IPS-20b (cell line): ENCODE results near the gene CISH.

Experiments used
- H3K27ac ChIP-seq: one replicate; pipeline ENCODE4 v1.5.1; 2013; ENCODE audit warnings: low read length
- H3K27me3 ChIP-seq: 2 replicates; pipeline ENCODE4 v1.6.1; 2013; ENCODE audit warnings: mild to moderate bottlenecking, low read length, inconsistent platforms; ENCODE audit not compliant: insufficient read depth
- H3K36me3 ChIP-seq: 2 replicates; pipeline ENCODE4 v1.6.1; 2013; ENCODE audit warnings: low read depth, mild to moderate bottlenecking, inconsistent platforms, low read length, moderate library complexity; ENCODE audit not compliant: insufficient read depth
- H3K4me1 ChIP-seq: 2 replicates; pipeline ENCODE4 v1.6.1; 2013; ENCODE audit warnings: mild to moderate bottlenecking, control low read depth, inconsistent platforms, low read length, moderate library complexity; ENCODE audit not compliant: insufficient read depth
- H3K4me3 ChIP-seq: 2 replicates; pipeline ENCODE4 v1.5.1; 2013; ENCODE audit warnings: mild to moderate bottlenecking, low read length, inconsistent platforms
- H3K9ac ChIP-seq: 2 replicates; pipeline ENCODE4 v1.6.1; 2013; ENCODE audit warnings: low read depth, mild to moderate bottlenecking, inconsistent platforms, low read length, moderate library complexity
- H3K9me3 ChIP-seq: 2 replicates; pipeline ENCODE4 v1.6.1; 2013; ENCODE audit warnings: mild to moderate bottlenecking, low read depth, low read length, inconsistent platforms; ENCODE audit not compliant: insufficient read depth

Gene CISH

DNA sequence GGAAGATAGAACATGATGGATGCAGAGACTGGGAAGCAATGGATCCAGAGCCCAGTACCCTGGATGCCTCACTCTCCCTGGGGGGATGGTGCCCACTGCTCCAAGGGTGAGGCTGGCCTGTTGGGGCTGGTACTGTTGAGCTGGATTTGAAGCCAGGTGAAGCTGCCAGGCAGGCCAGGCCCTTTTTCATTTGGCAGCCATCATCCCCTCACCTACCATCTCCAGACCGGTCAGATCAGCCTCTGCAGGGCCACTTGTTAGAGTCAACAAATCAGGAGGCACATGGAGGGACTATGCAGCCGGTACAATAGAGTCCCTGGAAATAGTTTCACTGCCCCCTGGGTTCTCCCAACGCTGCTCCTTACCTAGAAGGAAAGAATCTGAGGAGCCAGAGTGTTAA, 11.3 kb upstream of the CISH start:
- no peak overlapping the region for H3K4me3 ChIP-seq
- peaks cover 6% of the 10 kb centered on the region; the same call in 1 of the 2 replicates for H3K36me3 ChIP-seq
- H3K4me1 ChIP-seq = peaks cover 12% of the 10 kb centered on the region
- no peak overlapping the region; the same call in 1 of the 2 replicates for H3K9ac ChIP-seq
- H3K9me3 ChIP-seq = no peaks in the 10 kb centered on the region
- H3K27me3 ChIP-seq = peaks cover 2% of the 10 kb centered on the region; the same call in 1 of the 2 replicates
- no peak overlapping the region for H3K27ac ChIP-seq

DNA sequence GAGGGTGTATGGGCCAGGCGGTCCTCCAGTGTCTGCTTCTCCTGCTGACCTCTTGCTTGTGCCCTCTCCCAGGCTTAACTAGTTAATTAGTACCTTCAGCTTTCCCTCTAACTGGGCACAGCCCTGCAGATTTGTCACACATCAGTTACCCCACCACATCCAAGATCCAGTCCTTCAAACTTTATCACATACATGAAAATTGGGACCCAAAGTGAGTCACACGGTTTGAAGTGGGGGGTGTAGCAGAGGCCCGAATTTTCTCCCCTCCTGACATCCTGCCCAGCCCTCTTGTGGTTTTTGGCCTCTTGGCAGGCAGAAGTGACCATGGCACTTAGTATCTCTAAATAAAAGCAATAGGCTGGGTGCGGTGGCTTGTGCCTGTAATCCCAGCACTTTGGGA, 9.2 kb upstream of the CISH start:
- H3K9me3 ChIP-seq = no peaks in the 10 kb centered on the region
- H3K27me3 ChIP-seq = peaks cover 14% of the 10 kb centered on the region; the same call in 1 of the 2 replicates
- H3K9ac ChIP-seq = no peak overlapping the region
- H3K4me3 ChIP-seq = no peak overlapping the region
- peaks cover 16% of the 10 kb centered on the region for H3K4me1 ChIP-seq
- H3K27ac ChIP-seq = no peak overlapping the region
- peaks cover 6% of the 10 kb centered on the region; the same call in 1 of the 2 replicates for H3K36me3 ChIP-seq

DNA sequence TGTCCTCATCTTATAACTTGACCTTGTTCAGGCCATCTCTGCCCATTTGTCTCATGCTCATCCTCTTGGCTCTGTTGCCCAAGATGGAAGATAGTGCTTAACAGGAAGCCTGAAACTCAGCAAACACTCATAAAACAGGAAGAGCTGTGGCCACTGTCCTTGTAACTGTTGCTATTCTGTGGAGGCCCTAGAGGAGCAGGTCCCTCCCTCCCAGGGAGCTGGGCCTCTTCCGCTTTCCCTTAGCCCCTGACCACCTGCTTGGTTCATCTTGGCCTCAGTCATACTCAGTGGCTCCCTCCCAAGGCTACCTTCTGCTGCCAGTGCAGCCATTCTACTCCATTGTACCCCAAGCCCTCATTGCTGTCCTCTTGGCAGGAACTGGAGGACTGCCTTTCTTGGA, 8.8 kb upstream of the CISH start:
- H3K9ac ChIP-seq = no peak overlapping the region
- no peak overlapping the region for H3K27ac ChIP-seq
- peaks cover 18% of the 10 kb centered on the region; the same call in 1 of the 2 replicates for H3K27me3 ChIP-seq
- no peak overlapping the region for H3K4me3 ChIP-seq
- no peaks in the 10 kb centered on the region for H3K9me3 ChIP-seq
- peaks cover 13% of the 10 kb centered on the region for H3K4me1 ChIP-seq
- peaks cover 6% of the 10 kb centered on the region; the same call in 1 of the 2 replicates for H3K36me3 ChIP-seq

DNA sequence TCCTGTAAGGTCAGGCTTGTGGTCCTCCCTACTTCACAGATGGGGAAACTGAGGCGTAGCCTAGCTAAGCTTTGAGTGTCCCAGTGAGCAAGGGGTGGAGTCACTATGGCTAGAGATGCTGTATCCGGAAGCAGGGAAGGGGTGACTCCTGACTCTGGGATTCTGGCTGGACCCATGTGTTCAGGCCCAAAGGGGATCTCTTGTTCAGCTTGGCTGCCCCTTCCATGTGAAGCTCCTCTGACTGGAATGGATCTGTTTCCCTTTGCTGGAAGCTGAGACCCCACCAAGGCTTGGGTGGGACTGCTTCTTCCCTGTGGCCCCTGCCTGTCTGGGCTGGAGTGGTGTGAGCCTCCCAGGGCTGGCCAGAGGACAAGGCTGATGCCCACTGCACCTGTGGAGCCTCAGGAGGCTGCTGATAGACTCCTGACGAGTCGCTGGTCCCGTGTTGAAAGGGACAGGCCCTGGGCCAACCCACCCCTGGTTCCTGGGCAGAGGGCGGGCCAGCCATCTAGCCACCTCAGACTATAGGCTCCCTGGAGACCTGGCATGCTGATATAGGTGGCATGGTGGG, 6.4 kb upstream of the CISH start:
- H3K9ac ChIP-seq = peak overlapping the region; percentile 87; the same call in 1 of the 2 replicates
- peaks cover 6% of the 10 kb centered on the region; the same call in 1 of the 2 replicates for H3K36me3 ChIP-seq
- H3K27me3 ChIP-seq = peaks cover 33% of the 10 kb centered on the region
- no peaks in the 10 kb centered on the region for H3K9me3 ChIP-seq
- H3K4me1 ChIP-seq = peaks cover 6% of the 10 kb centered on the region
- H3K27ac ChIP-seq = no peak overlapping the region
- H3K4me3 ChIP-seq = peak overlapping the region; percentile 74

DNA sequence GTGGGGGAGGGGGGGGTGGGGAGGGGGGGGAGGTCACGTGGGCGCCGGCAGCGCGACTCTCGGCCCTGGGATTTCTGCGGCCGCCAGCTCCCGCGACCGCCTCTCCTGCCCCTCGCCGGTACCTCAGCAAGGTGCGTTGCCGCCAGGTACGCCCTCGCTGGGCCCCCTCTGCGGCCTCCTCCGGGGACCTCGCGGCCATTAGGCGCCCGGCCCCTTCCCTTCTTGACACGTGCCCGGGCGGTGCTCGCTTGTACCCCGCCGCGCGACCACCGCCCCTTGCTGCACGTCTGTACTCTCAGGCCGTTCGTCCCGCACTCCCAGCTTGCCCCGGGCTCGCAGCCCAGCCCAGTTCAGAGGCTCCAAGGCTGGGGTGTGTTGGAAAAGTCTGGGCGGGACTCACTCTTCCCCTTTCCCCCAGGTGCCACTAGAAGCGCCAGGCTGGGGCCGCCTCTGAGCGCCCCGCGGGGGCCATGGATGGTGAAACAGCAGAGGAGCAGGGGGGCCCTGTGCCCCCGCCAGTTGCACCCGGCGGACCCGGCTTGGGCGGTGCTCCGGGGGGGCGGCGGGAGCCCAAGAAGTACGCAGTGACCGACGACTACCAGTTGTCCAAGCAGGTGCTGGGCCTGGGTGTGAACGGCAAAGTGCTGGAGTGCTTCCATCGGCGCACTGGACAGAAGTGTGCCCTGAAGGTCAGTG, 5.7 kb upstream of the CISH start, which contains the start of gene MAPKAPK3:
MAPKAPK3 (plus strand) TSS at position 56 of the 696 bp plus-strand sequence; CDS start at position 471, 415 bp downstream.
- peak within 1 kb of the TSS; percentile 27 for H3K27ac ChIP-seq
- peak within 1 kb of the TSS; percentile 87; the same call in 1 of the 2 replicates for H3K9ac ChIP-seq
- H3K4me3 ChIP-seq = peak within 1 kb of the TSS; percentile 78
- H3K36me3 ChIP-seq = no peaks in the 10 kb centered on the region
- H3K9me3 ChIP-seq = no peaks in the 10 kb centered on the region
- H3K4me1 ChIP-seq = peaks cover 8% of the 10 kb centered on the region
- H3K27me3 ChIP-seq = peaks cover 40% of the 10 kb centered on the region

DNA sequence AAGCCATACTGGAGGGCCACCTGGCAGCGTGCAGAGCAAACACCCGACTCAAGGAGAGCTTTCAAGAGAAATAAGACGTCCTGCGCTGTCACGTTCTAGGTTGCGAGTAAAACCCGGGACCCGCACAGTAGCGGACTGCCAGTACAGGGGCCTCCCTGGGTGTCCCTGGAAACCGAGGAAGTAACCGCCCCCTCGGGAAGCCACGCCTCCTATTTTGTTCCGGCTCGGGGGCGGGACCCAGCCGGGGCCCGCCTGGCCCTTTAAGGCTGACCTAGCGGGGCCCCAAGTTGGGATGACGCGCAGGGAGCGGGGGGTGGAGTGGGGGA, 5.2 kb upstream of the CISH start:
- Histone ChIP-seq H3K4me3 (peak overlapping the region; percentile 78), H3K27ac (no peak overlapping the region), H3K36me3 (no peaks in the 10 kb centered on the region), H3K9me3 (no peaks in the 10 kb centered on the region), H3K9ac (peak overlapping the region; percentile 0; the same call in 1 of the 2 replicates), H3K27me3 (peaks cover 42% of the 10 kb centered on the region), H3K4me1 (peaks cover 8% of the 10 kb centered on the region)

DNA sequence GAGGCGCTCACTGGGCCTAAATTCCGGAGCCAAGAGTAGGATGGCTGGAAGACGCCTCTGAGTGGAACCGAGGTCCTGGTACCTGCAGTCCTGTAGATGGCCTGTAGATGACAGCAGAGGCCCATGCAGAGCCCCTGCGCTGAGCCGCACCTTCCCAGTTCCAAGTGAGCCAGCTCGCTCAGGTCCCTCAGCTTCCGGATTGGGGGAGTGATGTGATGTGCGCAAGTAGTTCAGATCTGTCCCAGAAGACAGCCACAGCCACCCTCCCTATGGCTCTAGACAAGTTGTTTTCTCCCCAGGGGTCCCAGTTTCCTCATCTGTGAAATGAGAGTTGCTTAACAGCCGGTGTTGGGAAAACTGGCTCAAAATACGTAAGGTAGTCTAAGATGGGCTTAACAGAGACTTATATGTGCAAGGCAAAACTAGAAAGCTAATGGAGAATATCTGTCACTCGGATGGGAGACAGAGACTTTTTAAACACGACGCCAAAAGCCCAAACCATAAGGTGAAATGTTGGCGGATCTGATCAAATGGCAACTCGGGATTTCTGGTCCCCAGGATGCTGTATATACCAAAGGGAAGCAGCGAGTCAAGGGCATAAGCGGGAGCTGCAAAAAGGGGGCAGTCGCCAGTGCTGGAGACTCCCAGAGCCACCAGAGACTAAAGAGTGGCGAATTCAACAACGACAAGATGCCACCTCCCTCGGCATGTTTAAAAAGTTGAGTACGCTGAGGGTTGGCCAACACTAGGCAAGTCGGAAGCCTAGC, 4.6 kb upstream of the CISH start:
- peak overlapping the region; percentile 78 for H3K4me3 ChIP-seq
- H3K9me3 ChIP-seq = no peaks in the 10 kb centered on the region
- H3K9ac ChIP-seq = peak overlapping the region; percentile 0; the same call in 1 of the 2 replicates
- peaks cover 8% of the 10 kb centered on the region for H3K4me1 ChIP-seq
- H3K27ac ChIP-seq = no peak overlapping the region
- H3K36me3 ChIP-seq = no peaks in the 10 kb centered on the region
- H3K27me3 ChIP-seq = peaks cover 44% of the 10 kb centered on the region

DNA sequence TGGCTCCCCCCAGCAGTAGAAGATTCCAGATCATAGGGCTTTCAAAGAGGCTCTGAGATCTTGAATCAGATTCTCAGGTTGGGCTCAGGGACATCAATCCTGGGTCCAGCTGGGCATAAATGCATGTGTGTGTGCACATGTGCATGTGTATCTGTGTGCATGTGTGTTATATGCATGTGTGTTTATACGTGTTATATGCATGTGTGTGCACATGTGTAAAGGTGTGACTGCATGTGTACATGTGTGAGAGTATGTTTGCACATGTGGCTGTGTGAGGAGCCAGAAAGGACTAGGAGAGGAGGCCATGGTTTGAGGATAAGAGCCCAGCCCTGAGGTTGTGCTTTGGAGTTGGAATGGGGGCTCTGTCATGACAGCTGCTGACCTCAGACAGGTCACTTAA, 3.6 kb upstream of the CISH start:
- H3K4me3 ChIP-seq = no peak overlapping the region
- peaks cover 54% of the 10 kb centered on the region for H3K27me3 ChIP-seq
- peaks cover 8% of the 10 kb centered on the region for H3K4me1 ChIP-seq
- H3K27ac ChIP-seq = no peak overlapping the region
- no peaks in the 10 kb centered on the region for H3K36me3 ChIP-seq
- H3K9me3 ChIP-seq = no peaks in the 10 kb centered on the region
- no peak overlapping the region for H3K9ac ChIP-seq

DNA sequence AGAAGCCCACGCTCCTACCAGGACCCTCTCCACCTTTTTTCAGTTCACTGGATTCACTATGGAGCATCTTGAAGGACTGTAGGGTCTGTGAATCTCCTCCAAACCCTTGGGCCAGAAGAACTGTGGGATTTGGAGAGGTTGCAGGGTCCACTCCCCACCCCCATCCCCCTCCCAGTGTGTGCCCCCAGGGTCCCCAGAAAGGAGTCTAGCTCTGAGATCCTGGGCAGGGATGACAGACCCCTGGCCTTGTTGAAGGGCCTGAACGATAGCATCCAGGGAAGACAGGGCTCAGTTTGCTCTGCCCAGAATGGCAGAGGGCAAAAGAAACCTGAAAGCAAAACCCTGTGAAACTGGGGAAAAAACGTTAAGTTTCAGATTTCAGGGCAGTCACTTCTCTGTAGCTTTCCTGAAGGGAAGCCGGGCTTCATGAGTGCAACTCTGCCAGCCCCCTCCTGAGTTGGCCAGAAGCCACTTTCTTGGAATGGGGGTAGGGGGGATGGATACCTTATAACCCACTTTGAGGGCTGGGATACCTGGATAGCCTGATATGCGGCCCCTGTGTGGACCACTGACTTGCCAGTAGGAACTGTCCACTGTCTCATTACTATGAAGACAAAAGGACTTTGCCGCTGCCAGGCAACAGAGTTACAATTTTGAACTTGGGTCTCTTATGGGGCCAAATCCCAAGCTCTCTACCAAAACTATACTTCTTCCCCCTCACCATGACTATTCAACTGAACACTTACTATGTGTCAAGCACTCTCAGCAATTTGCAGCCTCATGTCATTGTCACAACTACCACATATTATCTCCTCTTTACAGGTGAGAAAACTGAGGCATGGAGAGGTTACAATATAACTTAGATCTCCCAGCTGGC, 1.6 kb upstream of the CISH start:
- Histone ChIP-seq H3K9me3 (no peaks in the 10 kb centered on the region), H3K36me3 (no peaks in the 10 kb centered on the region), H3K9ac (no peak overlapping the region), H3K27ac (no peak overlapping the region), H3K4me1 (peaks cover 8% of the 10 kb centered on the region), H3K4me3 (no peak overlapping the region), H3K27me3 (peaks cover 62% of the 10 kb centered on the region)

DNA sequence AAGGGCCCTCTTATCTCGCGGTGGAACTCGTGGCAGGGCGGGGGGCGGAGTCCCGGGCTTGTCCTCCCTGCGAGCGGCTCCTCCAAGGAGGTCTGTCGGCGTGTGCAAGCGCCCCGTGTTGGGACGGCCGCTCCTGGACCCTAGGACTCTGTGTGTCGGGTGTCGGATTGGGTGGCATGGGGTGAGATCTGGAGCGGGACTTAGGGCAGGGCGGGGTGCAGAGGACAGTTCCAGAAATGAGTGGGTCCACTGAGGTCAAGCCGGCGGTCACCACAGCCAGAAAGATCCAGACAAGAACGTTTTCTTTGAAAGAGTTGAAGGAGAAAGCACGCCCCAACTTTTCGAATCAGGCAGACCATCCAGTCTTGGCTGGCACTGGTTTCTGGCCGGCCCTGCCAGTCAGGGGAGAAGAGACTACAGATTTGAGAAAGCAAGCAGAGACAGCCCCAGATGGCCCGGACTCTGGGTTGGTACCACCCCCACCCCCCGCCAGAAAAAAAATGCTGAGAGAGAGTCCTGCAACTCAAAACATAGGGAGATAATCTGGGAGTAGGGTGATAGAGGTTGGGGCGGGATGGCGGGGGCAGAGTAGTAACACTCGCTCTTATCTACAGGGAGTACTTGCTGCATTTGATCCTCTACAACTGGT, 784 bp upstream of the CISH start:
- H3K27me3 ChIP-seq = peaks cover 54% of the 10 kb centered on the region
- H3K4me3 ChIP-seq = peak overlapping the region; percentile 75
- H3K9me3 ChIP-seq = no peaks in the 10 kb centered on the region
- no peaks in the 10 kb centered on the region; the same call in 1 of the 2 replicates for H3K36me3 ChIP-seq
- H3K27ac ChIP-seq = no peak overlapping the region
- H3K9ac ChIP-seq = peak overlapping the region; percentile 62; the same call in 1 of the 2 replicates
- H3K4me1 ChIP-seq = peaks cover 4% of the 10 kb centered on the region; the same call in 1 of the 2 replicates
